Gastrocnemius medialis (tissue), 4 donors: ENCODE results near the gene ATF7. TPM values are rescaled to one million over a fixed set of nuclear protein-coding genes. Genes with fewer than 3 reads are reported as not detected.

Experiments used
- ATAC-seq, 2 donors: fragments of 150-250 bp; one replicate each; pipeline ENCODE4 v1.9.1; 2016
- DNase-seq, 2 donors: peaks; one replicate each; pipeline ENCODE4 v3.0.0-alpha.2; 2019
- H3K27ac ChIP-seq, 4 donors: fragments of 200-600 bp; sonication (generic); 1 replicate in 1 of 4; 2 replicates in 3 of 4; pipeline ENCODE4 v1.5.1; 2016 to 2018; ENCODE audit warnings: mild to moderate bottlenecking in 2 of 4, moderate library complexity in 1 of 4
- H3K27me3 ChIP-seq, 3 donors: fragments of 200-600 bp; sonication (generic) in 2 of 3; 1 replicate in 1 of 3; 2 replicates in 2 of 3; pipeline versions ENCODE4 v1.5.1 to v1.6.0; 2016 to 2019; ENCODE audit warnings: mild to moderate bottlenecking in 1 of 3, moderate library complexity in 1 of 3
- H3K36me3 ChIP-seq, 2 donors: fragments of 200-600 bp; sonication (generic) in 1 of 2; one replicate each; pipeline ENCODE4 v1.5.1; 2017 to 2018
- H3K4me1 ChIP-seq, 2 donors: fragments of 200-600 bp; sonication (generic) in 1 of 2; one replicate each; pipeline ENCODE4 v1.5.1; 2016 to 2017; ENCODE audit warnings: mild to moderate bottlenecking in 2 of 2
- H3K4me3 ChIP-seq, 4 donors: fragments of 200-600 bp; sonication (generic) in 3 of 4; 1 replicate in 1 of 4; 2 replicates in 3 of 4; pipeline ENCODE4 v1.5.1; 2016 to 2019; ENCODE audit warnings: mild to moderate bottlenecking in 2 of 4
- H3K9me3 ChIP-seq, 3 donors: fragments of 200-600 bp; sonication (generic) in 2 of 3; 1 replicate in 1 of 3; 2 replicates in 2 of 3; pipeline ENCODE4 v1.5.1; 2016 to 2019
- CTCF ChIP-seq, 5 experiments: fragments of 450-650 bp in 3 of 5; fragments of 200-600 bp in 2 of 5; sonication (generic) in 2 of 5; IDR thresholded peaks in 4 of 5; conservative IDR thresholded peaks in 1 of 5; 1 replicate in 4 of 5; 2 replicates in 1 of 5; pipeline ENCODE4 v1.5.1; 2016 to 2019; ENCODE audit warnings: antibody characterized with exemption in 5 of 5, mild to moderate bottlenecking in 3 of 5, moderate library complexity in 3 of 5
- POLR2A ChIP-seq, 2 donors: fragments of 450-650 bp; IDR thresholded peaks; one replicate each; pipeline ENCODE4 v1.6.1; 2017; ENCODE audit warnings: antibody characterized with exemption in 2 of 2, mild to moderate bottlenecking in 2 of 2, moderate library complexity in 2 of 2
- in situ Hi-C, 4 donors: fragments of 200-750 bp; cut with MboI; loops; one replicate each; pipeline versions ENCODE4 v1.15.0 to v1.8.0; 2017; ENCODE audit warnings: low sequenced_read_pairs in 4 of 4
- intact Hi-C: fragments of 100-400 bp; cut with DNase I; formaldehyde crosslinking; loops from one replicate; pipeline ENCODE4 v1.15.1; 2023; ENCODE audit warnings: low total_unique reads
- total RNA-seq, 4 donors: library from RNA; depleted of rRNA; stranded (reverse); fragments of >200 nt; gene quantifications; one replicate each; pipeline versions ENCODE4 v1.1.0 to v1.2.3, GENCODE V29; 2016

ATF7 gene
- total RNA-seq, 4 donors from 2014 or later: 21.9 to 47.9 (median 26.3) TPM

GRCh38 chr12:53577941-53578352, 48.2 kb downstream of the ATF7 start:
- in situ Hi-C loops: no loop called here
- ATAC-seq: no peak
- no peak for DNase-seq
- Histone ChIP-seq H3K9me3 (no peaks in the 10 kb centered on the region), H3K4me3 (no peak overlapping the region), H3K36me3 (no peaks in the 10 kb centered on the region), H3K27ac (no peak overlapping the region), H3K4me1 (peaks cover 0 to 5% of the 10 kb centered on the region in 2 donors), H3K27me3 (no peaks in the 10 kb centered on the region)
- intact Hi-C loops: no loop called here
- TF ChIP-seq CTCF (IDR thresholded peaks at IDR 0.05 in 4 of 5, conservative IDR thresholded peaks at IDR 0.05 in 1 of 5) (no peak), POLR2A (IDR thresholded peaks at IDR 0.05) (no peak)

GRCh38 chr12:53575502-53576249, 50.5 kb downstream of the ATF7 start:
- no peak overlapping the region for H3K27ac ChIP-seq
- in situ Hi-C loops: no loop called here
- intact Hi-C loops: no loop called here

DNA sequence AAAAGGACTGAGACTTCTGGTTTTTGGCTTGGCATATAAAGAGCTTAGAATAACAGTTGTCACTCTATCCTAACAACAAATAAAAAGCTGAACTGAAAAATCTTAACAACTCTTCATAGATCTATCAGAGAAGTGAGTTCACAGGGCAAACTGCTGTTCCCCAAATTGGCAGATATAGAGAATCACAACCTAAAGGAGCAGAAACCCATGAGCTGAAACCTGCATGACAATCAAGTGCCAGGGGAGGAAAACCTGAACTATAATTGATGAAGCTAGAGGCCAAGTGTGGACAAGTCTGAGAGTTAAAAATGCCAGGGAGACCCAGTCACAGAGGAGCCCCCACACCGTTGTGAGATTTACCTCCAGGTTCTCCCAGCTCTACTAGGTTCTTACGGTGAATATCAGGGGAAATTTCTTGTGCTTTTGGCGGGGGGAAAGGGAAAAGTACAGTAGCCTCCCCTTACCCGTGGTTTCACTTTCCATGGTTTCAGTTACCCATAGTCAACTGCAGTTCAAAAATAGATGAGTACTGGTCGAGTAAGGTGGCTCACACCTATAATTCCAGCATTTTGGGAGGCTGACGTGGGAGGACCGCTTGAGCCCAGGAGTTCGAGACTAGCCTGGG, 53.9 kb downstream of the ATF7 start:
- TF ChIP-seq CTCF (IDR thresholded peaks at IDR 0.05 in 4 of 5, conservative IDR thresholded peaks at IDR 0.05 in 1 of 5) (no peak), POLR2A (IDR thresholded peaks at IDR 0.05) (no peak)
- DNase-seq: no peak

More at GRCh38 chr12:53575502-53576249, 50.5 kb downstream of the ATF7 start:
- no peaks in the 10 kb centered on the region for H3K36me3 ChIP-seq
- no peaks in the 10 kb centered on the region for H3K27me3 ChIP-seq
- no peak for DNase-seq
- no peak for ATAC-seq
- peaks cover 0 to 5% of the 10 kb centered on the region in 2 donors for H3K4me1 ChIP-seq
- no peaks in the 10 kb centered on the region for H3K9me3 ChIP-seq
- TF ChIP-seq CTCF (IDR thresholded peaks at IDR 0.05 in 4 of 5, conservative IDR thresholded peaks at IDR 0.05 in 1 of 5) (no peak), POLR2A (IDR thresholded peaks at IDR 0.05) (no peak)
- H3K4me3 ChIP-seq: no peak overlapping the region

GRCh38 chr12:53571295-53571694, 54.9 kb downstream of the ATF7 start:
- TF ChIP-seq CTCF (IDR thresholded peaks at IDR 0.05 in 4 of 5, conservative IDR thresholded peaks at IDR 0.05 in 1 of 5) (no peak), POLR2A (IDR thresholded peaks at IDR 0.05) (no peak)
- Histone ChIP-seq H3K27ac (no peak overlapping the region), H3K4me1 (peaks cover 0 to 9% of the 10 kb centered on the region in 2 donors), H3K9me3 (no peaks in the 10 kb centered on the region), H3K36me3 (no peaks in the 10 kb centered on the region), H3K4me3 (no peak overlapping the region), H3K27me3 (no peaks in the 10 kb centered on the region)
- no peak for DNase-seq
- intact Hi-C loops: no loop called here
- in situ Hi-C loops: no loop called here
- no peak for ATAC-seq

More for the DNA sequence above, 53.9 kb downstream of the ATF7 start:
- no peak for ATAC-seq
- H3K36me3 ChIP-seq: no peaks in the 10 kb centered on the region
- in situ Hi-C loops (no loop called here), intact Hi-C loops (no loop called here)
- H3K27me3 ChIP-seq: no peaks in the 10 kb centered on the region
- H3K4me3 ChIP-seq: no peak overlapping the region
- H3K27ac ChIP-seq: no peak overlapping the region
- H3K9me3 ChIP-seq: no peaks in the 10 kb centered on the region
- H3K4me1 ChIP-seq: peaks cover 0 to 6% of the 10 kb centered on the region in 2 donors
